ENCODE data around the gene DYNC1H1.

DNA sequence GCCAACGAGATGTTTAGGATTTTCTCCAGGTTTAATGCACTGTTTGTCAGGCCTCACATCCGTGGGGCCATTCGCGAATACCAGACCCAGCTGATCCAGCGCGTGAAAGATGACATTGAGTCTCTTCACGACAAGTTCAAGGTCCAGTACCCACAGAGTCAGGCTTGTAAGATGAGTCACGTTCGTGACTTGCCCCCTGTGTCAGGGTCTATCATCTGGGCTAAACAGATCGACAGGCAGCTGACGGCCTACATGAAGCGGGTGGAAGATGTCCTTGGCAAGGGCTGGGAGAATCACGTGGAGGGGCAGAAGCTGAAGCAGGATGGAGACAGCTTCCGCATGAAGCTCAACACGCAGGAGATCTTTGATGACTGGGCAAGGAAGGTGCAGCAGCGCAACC is 21.6 kb downstream of the DYNC1H1 start:
- TF ChIP-seq, protein P1, sequence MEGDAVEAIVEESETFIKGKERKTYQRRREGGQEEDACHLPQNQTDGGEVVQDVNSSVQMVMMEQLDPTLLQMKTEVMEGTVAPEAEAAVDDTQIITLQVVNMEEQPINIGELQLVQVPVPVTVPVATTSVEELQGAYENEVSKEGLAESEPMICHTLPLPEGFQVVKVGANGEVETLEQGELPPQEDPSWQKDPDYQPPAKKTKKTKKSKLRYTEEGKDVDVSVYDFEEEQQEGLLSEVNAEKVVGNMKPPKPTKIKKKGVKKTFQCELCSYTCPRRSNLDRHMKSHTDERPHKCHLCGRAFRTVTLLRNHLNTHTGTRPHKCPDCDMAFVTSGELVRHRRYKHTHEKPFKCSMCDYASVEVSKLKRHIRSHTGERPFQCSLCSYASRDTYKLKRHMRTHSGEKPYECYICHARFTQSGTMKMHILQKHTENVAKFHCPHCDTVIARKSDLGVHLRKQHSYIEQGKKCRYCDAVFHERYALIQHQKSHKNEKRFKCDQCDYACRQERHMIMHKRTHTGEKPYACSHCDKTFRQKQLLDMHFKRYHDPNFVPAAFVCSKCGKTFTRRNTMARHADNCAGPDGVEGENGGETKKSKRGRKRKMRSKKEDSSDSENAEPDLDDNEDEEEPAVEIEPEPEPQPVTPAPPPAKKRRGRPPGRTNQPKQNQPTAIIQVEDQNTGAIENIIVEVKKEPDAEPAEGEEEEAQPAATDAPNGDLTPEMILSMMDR (conservative IDR thresholded peaks at IDR 0.05; ENCODE audit: low read length), result no peak
- no peak for TF ChIP-seq EZH2phosphoT487 (IDR thresholded peaks at IDR 0.05; ENCODE audit: borderline replicate concordance, low read depth, low read length)

All from OCI-LY7 (cell line).